Activated naive CD4-positive, alpha-beta T cell treated with anti-CD3 and anti-CD28 coated beads for 36 hours (primary cell): ENCODE results near the gene BID. TPM values are rescaled to one million over a fixed set of nuclear protein-coding genes. Genes with fewer than 3 reads are reported as not detected.

Experiments
- CTCF ChIA-PET: fragments of 350-600 bp; sonication (Branson Sonifier 250); formaldehyde crosslinking; loops from one replicate; lab custom pipeline; 2021; ENCODE audit warnings: antibody characterized with exemption; lab: Charles Lee
- DNase-seq: peaks from one replicate; pipeline ENCODE4 v3.0.0-alpha.2; 2020
- H3K27ac Mint-ChIP-seq: one replicate; pipeline ENCODE4 v1.8.0; 2021; ENCODE audit warnings: mild to moderate bottlenecking, mixed read lengths
- H3K27me3 Mint-ChIP-seq: one replicate; pipeline ENCODE4 v1.8.0; 2021; ENCODE audit warnings: low read depth, mixed read lengths
- H3K36me3 Mint-ChIP-seq: one replicate; pipeline ENCODE4 v1.8.0; 2021; ENCODE audit warnings: low read depth, mixed read lengths
- H3K4me1 Mint-ChIP-seq: one replicate; pipeline ENCODE4 v1.8.0; 2021; ENCODE audit warnings: low read depth, mixed read lengths
- H3K4me3 Mint-ChIP-seq: one replicate; pipeline ENCODE4 v1.8.0; 2021; ENCODE audit warnings: mild to moderate bottlenecking, moderate library complexity, mixed read lengths
- H3K9me3 Mint-ChIP-seq: one replicate; pipeline ENCODE4 v1.8.0; 2021; ENCODE audit warnings: mixed read lengths
- intact Hi-C: fragments of 100-400 bp; cut with micrococcal nuclease; formaldehyde crosslinking; loops from one replicate; pipeline ENCODE4 v1.15.1; 2023
- total RNA-seq, 2 experiments: library from RNA; stranded (reverse); gene quantifications; one replicate each; pipeline ENCODE4 v1.2.3, GENCODE V29; 2021

BID gene
- total RNA-seq, 2 experiments from 2014 or later: 53.0 to 63.7 TPM

GRCh38 chr22:17753401-17753989 lies 20.8 kb downstream of the BID start:
- no peak for DNase-seq
- H3K4me1 Mint-ChIP-seq: peaks cover 5% of the 10 kb centered on the region
- H3K27me3 Mint-ChIP-seq: no peaks in the 10 kb centered on the region
- intact Hi-C loops: no loop called here
- no peaks in the 10 kb centered on the region for H3K9me3 Mint-ChIP-seq
- CTCF ChIA-PET: interaction anchor here (1.7 kb wide), 1 partner anchor 31 kb away, joined by 10 read pairs; no protein-coding TSS in a partner anchor
- H3K4me3 Mint-ChIP-seq: no peak overlapping the region
- no peak overlapping the region for H3K27ac Mint-ChIP-seq
- H3K36me3 Mint-ChIP-seq: peaks cover 2% of the 10 kb centered on the region

GRCh38 chr22:17751596-17751995 lies 22.7 kb downstream of the BID start:
- no peak overlapping the region for H3K27ac Mint-ChIP-seq
- no peaks in the 10 kb centered on the region for H3K9me3 Mint-ChIP-seq
- no peaks in the 10 kb centered on the region for H3K36me3 Mint-ChIP-seq
- CTCF ChIA-PET: interaction anchor here (1.3 to 2.7 kb wide), 2 partner anchors 10 to 33 kb away, joined by 4 to 12 read pairs; no protein-coding TSS in a partner anchor
- intact Hi-C loops: no loop called here
- no peak for DNase-seq
- H3K27me3 Mint-ChIP-seq: no peaks in the 10 kb centered on the region
- H3K4me1 Mint-ChIP-seq: peaks cover 3% of the 10 kb centered on the region
- H3K4me3 Mint-ChIP-seq: no peak overlapping the region

- Mint-ChIP-seq H3K9me3 (no peaks in the 10 kb centered on the region), H3K27me3 (no peaks in the 10 kb centered on the region), H3K36me3 (no peaks in the 10 kb centered on the region), H3K4me3 (no peak overlapping the region), H3K27ac (no peak overlapping the region), H3K4me1 (peaks cover 5% of the 10 kb centered on the region)
- CTCF ChIA-PET: interaction anchor here (2.7 kb wide), 1 partner anchor 35 kb away, joined by 12 read pairs; no protein-coding TSS in a partner anchor
- intact Hi-C loops: no loop called here
- no peak for DNase-seq
Observed at GRCh38 chr22:17749605-17750395, 24.5 kb downstream of the BID start.

- H3K9me3 Mint-ChIP-seq: no peaks in the 10 kb centered on the region
- DNase-seq: no peak
- CTCF ChIA-PET: interaction anchor here (1.3 kb wide), 1 partner anchor 327 kb away, joined by 3 read pairs; no protein-coding TSS in a partner anchor
- no peak overlapping the region for H3K4me3 Mint-ChIP-seq
- intact Hi-C loops: no loop called here
- H3K27me3 Mint-ChIP-seq: no peaks in the 10 kb centered on the region
- peaks cover 1% of the 10 kb centered on the region for H3K4me1 Mint-ChIP-seq
- H3K36me3 Mint-ChIP-seq: no peaks in the 10 kb centered on the region
- no peak overlapping the region for H3K27ac Mint-ChIP-seq
Observed at GRCh38 chr22:17748555-17749353, 25.5 kb downstream of the BID start.

GRCh38 chr22:17746916-17747315 lies 27.4 kb downstream of the BID start:
- H3K36me3 Mint-ChIP-seq: no peaks in the 10 kb centered on the region
- CTCF ChIA-PET: no interaction called here
- no peaks in the 10 kb centered on the region for H3K9me3 Mint-ChIP-seq
- no peak for DNase-seq
- H3K27me3 Mint-ChIP-seq: no peaks in the 10 kb centered on the region
- no peak overlapping the region for H3K27ac Mint-ChIP-seq
- H3K4me3 Mint-ChIP-seq: no peak overlapping the region
- intact Hi-C loops: no loop called here
- H3K4me1 Mint-ChIP-seq: peaks cover 4% of the 10 kb centered on the region

GRCh38 chr22:17744430-17744829 lies 29.8 kb downstream of the BID start:
- intact Hi-C loops: no loop called here
- no peak for DNase-seq
- peaks cover 4% of the 10 kb centered on the region for H3K4me1 Mint-ChIP-seq
- no peaks in the 10 kb centered on the region for H3K9me3 Mint-ChIP-seq
- H3K27ac Mint-ChIP-seq: no peak overlapping the region
- H3K36me3 Mint-ChIP-seq: no peaks in the 10 kb centered on the region
- no peak overlapping the region for H3K4me3 Mint-ChIP-seq
- CTCF ChIA-PET: interaction anchor here (0.9 to 8.0 kb wide), 6 partner anchors 12 to 332 kb away, joined by 3 to 112 read pairs (median 4); no protein-coding TSS in a partner anchor
- no peaks in the 10 kb centered on the region for H3K27me3 Mint-ChIP-seq

GRCh38 chr22:17743661-17744411 lies 30.4 kb downstream of the BID start:
- Mint-ChIP-seq H3K9me3 (no peaks in the 10 kb centered on the region), H3K4me1 (peaks cover 4% of the 10 kb centered on the region), H3K27ac (no peak overlapping the region), H3K27me3 (no peaks in the 10 kb centered on the region), H3K4me3 (no peak overlapping the region), H3K36me3 (no peaks in the 10 kb centered on the region)
- CTCF ChIA-PET: interaction anchor here (0.9 to 8.0 kb wide), 8 partner anchors 12 to 332 kb away, joined by 3 to 112 read pairs (median 4); no protein-coding TSS in a partner anchor
- DNase-seq: no peak
- intact Hi-C loops: no loop called here

- no peak overlapping the region for H3K4me3 Mint-ChIP-seq
- H3K36me3 Mint-ChIP-seq: no peaks in the 10 kb centered on the region
- DNase-seq: peak; percentile 79
- H3K9me3 Mint-ChIP-seq: no peaks in the 10 kb centered on the region
- CTCF ChIA-PET: interaction anchor here (0.6 to 8.0 kb wide), 17 partner anchors 10 to 651 kb away, joined by 3 to 112 read pairs (median 4); partner anchors contain the start of gene BID
- intact Hi-C loops: loop anchor here (1.0 kb wide), 2 partner anchors 43 to 334 kb away; no protein-coding TSS in a partner anchor
- H3K27ac Mint-ChIP-seq: no peak overlapping the region
- H3K4me1 Mint-ChIP-seq: peaks cover 4% of the 10 kb centered on the region
- no peaks in the 10 kb centered on the region for H3K27me3 Mint-ChIP-seq
Observed at GRCh38 chr22:17742527-17742902, 31.8 kb downstream of the BID start.

GRCh38 chr22:17741866-17742526 lies 32.3 kb downstream of the BID start:
- Mint-ChIP-seq H3K4me3 (no peak overlapping the region), H3K9me3 (no peaks in the 10 kb centered on the region), H3K27me3 (no peaks in the 10 kb centered on the region), H3K36me3 (no peaks in the 10 kb centered on the region), H3K27ac (no peak overlapping the region), H3K4me1 (peaks cover 4% of the 10 kb centered on the region)
- CTCF ChIA-PET: interaction anchor here (0.6 to 8.0 kb wide), 18 partner anchors 10 to 650 kb away, joined by 3 to 112 read pairs (median 4); partner anchors contain the start of gene BID
- intact Hi-C loops: loop anchor here (1.0 kb wide), 2 partner anchors 43 to 334 kb away; no protein-coding TSS in a partner anchor
- DNase-seq: no peak

GRCh38 chr22:17739196-17739975 lies 34.9 kb downstream of the BID start:
- H3K36me3 Mint-ChIP-seq: no peaks in the 10 kb centered on the region
- CTCF ChIA-PET: interaction anchor here (8.0 kb wide), 1 partner anchor 44 kb away, joined by 112 read pairs; no protein-coding TSS in a partner anchor

More at GRCh38 chr22:17739196-17739975, 34.9 kb downstream of the BID start:
- Mint-ChIP-seq H3K4me1 (peaks cover 8% of the 10 kb centered on the region), H3K9me3 (no peaks in the 10 kb centered on the region), H3K27ac (no peak overlapping the region), H3K4me3 (no peak overlapping the region), H3K27me3 (no peaks in the 10 kb centered on the region)
- intact Hi-C loops: no loop called here
- no peak for DNase-seq
